NCI-H226 (cell line): ENCODE results near the gene MTA1.
A peak's percentile ranks its signal among the peaks of the same experiment; 100 is the strongest.

ENCODE experiments used
- DNase-seq: peaks from one replicate; pipeline ENCODE4 v3.0.0-alpha.2; 2015

The MTA1 gene

DNA sequence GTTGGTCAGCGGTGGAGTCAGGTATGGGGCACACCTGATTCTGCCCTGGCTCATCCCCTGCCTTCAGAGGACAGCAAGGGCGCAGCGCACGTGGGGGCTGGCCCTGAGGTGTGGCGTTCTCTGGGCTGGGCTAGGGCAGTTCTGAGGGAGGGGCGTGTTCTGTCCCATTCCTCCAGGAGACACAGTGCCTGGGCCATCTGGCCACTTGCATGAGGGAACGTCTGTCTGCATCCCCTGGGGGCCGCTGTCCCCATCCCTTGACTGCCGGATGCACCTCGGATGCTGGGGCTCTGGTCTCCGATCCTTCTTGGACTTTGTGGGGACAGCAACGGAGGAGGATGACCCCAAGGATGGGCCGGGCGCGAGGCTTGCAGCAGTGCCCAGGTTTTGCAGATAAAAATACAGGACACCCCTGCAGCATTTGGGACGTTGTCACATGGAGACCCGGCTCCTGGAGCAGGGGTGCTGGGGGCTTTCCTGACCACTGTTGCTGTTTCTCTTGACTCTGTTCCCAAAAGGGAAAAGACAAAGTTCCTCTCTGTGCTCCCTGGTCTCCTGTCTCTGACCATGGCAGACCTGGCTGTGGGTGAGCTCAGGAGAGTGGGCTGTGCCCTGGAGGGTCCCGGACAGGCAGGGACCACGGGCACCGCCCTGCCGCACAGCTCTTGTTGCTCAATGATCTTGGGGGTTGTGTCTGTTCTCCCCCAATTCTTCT lies 6.9 kb downstream of the MTA1 start:
- no peak for DNase-seq

DNA sequence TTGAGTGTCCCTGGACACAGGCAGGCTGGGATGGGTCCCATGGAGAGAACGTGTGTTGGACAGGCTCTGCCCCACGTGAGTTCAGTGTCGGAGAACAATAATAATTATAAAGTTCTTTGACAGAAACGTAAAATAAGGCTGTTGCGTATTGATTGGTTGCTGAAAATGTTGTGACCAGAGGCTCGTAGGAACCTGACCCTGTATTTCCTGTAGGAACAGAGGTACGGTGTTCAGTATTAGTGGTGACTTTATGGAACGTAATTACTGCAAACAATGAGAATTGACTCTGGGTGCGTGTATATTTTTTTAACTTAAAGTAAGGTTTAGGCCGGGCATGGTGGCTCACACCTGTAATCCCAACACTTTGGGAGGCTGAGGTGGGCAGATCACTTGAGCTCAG lies 7.8 kb downstream of the MTA1 start:
- DNase-seq = no peak

DNA sequence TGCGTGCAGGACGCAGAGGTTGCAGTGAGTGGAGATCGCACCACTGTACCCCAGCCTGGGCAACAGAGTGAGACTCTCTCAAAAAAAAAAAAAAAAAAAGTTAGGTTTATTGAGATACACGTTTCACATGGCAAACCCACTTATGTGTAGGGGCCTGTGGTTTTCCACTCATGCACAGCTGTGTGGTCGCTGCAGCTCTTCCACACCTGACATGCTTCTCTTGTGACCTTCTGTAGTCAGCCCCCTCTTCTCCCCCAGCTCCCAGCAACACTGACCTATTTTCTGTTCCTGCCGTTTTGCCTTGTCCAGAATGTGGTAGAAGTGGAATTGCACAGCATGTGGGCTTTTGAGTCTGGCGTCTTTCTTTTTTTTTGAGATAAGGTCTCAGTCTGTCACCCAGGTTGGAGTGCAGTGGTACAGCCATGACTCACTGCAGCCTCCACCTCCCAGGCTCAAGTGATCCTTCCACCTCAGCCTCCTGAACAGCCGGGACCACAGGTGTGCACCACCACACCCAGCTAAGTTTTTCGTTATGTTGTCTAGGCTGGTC lies 8.4 kb downstream of the MTA1 start:
- no peak for DNase-seq

DNA sequence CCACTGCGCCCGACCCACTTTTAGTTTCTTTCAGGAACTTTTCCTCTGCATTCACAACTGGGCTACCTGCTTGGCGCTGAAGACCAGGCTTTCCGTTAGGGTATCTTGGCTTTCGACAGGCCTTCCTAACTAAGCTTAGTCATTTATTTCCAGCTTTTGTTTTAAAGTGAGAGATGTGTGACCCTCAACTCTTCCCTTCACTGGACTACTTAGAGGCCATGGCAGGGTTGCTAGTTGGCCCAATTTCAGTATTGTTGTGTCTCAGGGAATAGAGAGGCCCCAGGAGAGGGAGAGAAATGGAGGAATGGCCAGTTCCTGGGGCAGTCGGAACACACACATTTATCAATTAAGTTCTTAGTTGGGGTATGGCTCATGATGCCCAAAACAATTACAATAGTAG lies 10.4 kb downstream of the MTA1 start:
- DNase-seq = no peak

DNA sequence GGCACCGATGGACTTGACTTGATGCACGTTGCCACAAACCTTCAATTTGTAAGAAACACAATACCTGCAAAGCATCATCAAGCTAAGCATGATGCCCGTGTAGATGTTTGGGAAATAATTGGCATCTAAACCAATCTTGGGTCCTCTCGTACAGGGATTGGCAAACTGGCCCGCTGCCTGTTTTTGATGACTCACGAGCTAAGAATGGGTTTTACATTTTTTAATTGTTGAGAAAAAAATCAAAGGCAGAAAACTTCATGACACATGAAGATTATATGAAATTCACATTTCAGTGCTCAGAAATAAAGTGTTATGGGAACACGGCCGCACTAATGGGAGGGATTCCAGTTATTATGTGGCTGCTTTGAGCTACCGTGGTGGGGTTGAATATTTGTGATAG lies 10.9 kb downstream of the MTA1 start:
- peak; percentile 83 for DNase-seq

DNA sequence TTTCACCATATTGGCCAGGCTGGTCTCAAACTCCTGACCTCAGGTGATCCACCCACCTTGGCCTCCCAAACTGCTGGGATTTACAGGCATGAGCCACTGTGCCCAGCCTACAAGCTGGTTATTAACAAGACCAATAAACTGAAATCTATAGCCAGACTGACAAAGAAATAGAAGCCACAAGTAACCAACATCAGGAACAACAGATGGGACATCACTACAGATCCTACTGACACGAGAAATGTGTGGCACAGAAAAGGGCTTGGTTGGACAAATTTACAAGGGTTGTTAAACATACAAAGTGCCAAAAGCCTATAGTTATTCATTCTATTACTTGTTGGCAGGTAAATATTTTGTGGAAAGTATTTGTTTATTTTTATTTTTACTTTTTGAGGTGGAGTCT lies 11.6 kb downstream of the MTA1 start:
- no peak for DNase-seq

DNA sequence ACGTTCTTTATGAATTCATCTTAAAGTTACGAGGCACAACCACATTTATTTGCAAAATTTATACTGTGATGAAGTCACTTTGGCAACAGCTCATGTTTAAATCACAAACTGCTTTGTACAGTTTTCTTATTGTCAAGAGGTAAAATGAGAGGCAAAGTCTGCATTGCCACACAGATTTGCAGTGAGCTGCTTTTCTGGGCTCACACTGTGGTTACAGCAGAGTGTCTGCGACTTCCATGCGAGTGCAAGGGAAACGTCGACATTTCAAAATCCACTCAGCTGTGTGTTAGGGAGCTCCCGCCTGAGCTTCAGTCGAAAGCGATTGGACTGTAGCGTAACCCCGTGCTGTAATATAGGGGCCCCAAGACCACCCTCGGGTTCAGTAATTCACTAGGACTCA lies 13.0 kb downstream of the MTA1 start:
- DNase-seq = no peak

DNA sequence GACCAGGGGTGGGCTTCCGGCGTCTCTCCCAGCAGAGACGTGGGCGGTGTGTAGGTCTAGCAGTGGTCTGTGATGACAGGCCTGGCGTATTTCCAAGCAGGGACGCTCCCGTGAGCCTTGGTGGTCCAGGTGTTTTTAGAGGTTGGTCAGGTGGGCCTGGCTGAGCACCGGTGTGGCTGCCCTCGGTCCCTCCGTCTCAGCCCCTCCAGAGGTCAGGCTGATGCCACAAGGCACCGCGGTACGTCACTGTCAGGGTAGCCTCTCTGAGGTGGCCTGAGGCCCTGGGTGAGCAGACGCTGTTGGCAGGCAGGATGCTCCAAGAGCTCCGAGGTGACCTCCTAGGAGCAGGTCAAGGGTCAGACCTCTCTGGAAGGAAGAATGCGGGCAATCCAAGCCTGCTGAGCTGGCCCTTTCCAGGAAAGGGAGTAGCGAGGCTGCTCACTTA lies 13.6 kb downstream of the MTA1 start:
- no peak for DNase-seq

DNA sequence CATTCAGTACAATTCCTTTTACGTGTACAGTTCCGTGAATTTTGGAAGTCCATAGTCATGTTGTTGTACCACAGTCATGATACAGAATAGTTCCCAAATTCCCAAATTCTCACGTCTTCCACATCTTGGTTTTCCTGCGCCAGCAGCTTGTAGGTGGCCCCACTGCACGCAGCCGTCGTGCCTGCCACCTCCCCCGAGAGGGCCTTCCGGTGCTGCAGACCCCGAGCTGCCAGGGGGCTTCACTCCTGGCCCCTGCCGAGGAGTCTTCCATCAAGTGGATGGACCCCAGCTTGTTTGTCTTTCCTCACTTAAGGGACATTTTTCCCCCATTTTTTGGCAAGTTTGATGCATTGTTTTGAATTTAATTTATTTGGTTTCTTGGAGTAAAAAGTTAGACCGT lies 16.8 kb downstream of the MTA1 start:
- no peak for DNase-seq

DNA sequence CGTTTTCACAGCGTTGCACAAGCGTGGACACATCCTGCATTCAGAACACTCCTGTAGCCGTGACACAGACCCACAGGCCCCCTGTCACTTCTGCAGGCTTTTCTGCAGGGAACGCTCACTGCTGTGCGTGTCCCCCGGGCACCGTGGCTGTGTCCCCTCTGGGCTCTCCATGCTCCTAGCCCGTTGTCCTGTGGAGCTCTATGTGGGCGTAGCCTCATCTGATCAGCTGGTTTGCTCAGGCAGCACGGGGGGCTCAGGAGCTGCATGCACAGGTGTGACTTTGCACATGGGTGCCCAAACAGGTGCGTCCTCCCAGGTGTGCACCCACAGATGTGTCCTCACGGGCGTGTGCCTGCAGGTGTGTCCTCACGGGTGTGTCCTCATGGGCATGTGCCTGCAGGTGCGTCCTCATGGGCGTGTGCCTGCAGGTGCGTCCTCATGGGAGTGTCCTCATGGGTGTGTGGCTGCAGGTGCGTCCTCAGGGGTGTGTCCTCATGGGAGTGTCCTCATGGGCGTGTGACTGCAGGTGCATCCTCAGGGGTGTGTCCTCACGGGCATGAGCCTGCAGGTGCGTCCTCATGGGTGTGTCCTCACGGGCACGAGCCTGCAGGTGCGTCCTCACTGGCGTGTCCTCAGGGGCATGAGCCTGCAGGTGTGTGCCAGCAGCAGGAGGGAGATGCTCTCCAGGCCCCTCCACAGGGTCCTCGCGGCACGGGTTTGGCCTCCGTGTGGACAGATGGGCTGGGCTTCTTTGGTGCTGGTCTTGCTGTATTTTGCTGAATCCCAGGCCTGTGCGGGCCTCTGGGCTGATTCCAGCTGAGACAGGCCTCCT lies 17.5 kb downstream of the MTA1 start:
- no peak for DNase-seq

DNA sequence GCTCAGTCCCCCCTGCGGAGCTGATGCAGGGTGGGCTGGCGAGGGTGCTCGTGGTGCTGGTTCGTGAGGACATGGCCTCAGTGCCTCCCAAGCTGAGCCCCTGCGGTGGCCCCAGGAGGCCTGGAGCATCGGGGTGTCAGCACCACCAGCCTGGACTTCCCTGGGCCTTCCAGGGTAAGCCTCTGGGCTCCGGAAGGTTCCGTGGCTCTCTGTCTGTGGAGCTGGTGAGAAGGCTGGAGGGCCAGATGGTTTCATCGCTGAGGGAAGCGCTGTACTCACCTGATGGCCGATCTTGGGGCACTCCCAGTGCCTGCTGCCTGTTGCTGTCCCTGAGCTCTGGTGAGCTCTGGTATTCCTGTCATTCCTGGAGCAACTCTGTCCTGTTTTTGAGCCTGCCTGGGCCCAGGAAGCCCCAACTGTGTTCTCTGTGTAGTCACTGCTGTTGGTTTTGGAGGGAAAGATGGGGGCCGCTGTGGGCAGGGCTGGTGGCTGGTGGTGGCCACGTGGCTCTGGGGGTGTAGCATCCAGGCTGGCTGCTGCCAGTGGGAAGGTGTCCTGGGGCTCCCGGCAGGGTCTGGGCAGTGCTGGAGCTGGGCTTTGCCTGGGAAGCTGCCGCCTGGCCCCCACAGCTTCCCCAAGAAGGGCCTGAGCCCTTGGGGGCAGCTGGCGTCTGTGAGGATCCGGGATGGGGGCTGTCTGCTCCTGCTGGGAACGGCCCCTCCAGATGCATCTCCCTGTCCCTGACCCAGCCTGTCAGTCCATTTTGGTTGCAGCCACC lies 18.3 kb downstream of the MTA1 start:
- DNase-seq = no peak

DNA sequence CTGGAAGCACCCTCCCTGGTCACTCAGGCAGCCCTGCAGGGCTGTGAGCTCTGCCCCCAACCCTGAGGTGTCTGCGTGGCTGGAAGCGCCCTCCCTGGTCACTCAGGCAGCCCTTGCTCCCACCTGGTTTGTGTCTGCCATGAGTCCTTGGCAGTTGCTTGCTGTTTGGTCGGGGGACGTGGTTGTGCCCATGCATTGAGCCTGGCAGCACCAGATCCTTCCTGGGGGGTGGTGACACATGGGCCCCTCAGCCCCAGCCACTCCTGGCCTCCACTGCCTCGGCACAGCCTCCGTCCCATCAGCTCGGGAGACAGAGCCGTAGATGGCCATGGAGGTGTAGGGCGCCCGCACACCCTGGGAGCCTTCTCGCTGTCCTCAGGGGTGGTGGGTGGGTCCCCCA lies 19.6 kb downstream of the MTA1 start:
- DNase-seq = no peak

DNA sequence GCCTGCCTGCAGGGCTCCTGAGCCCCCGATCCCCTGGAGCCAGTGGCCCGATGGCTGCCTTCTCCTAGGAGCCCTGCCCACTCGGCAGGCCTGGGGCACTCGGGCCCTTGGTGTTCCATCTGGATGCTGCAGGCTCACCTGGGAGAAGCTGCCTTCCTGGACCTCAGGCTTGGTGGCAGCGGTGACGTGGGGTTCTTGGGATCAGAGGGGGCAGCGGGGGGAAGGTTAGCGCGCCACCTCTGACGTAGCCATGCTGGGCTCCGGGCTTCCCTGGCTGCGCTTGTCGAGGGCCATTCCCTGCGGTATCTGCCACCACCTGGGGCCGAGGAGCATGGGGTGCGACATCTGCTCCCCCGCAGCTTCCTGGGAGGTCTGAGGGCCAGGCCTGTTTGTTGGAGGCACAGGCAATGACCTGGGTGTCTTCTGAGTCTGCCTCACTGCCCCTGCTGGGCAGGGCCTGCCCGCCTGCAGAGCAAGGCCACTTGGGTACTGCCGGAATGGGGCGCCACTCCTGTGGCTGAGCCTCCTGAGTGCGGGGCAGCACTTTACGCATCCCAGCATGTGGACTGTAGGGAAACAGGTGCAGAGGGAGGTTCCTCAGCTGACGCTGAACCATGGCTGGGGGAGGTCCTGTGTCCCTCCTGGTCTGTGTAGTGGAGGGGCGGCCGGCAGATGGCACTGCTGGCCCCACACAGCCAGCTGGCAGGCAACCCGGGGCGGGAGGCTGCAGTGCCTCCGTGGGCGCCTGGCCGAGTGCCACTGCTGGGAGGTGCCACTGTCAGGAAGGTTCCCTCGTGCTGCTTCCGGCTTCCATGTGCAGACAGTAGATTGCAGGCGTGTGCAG lies 20.3 kb downstream of the MTA1 start:
- DNase-seq = no peak

DNA sequence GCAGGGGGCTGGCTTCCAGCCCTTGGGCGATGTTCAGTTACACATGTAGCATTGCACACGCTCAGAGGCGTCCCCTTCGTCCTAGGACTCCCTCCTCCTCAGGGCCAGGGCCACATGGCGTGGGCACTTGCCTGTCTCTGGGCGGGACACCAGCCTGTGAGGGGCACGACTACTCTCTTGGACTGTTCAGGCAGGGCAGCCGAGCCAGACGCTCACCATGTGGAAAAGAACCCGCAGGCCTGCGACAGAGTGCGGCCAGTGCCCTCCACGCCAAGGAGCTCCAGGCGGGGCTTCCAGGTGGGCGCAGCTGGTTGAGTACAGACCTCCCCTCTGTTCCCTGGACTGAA lies 20.9 kb downstream of the MTA1 start:
- DNase-seq = no peak

DNA sequence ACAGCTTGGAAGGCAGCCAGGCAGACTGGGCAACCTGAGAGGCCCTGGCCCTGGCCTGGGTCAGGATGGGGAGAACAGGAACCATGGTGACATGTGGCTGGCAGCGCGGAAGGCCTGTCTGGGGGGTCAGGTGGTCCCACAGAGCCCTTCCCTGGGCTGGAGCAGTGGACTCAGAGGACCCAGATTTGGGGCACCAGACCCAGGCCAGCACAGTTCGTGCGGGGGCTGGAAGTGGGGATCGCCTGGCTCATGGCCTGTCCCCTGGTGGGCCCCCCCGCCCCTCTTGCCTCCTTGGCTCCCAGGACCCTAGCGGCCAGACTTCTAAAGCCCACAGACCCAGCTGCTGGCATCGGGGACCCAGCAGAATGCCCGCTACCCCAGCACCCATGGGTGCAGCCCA lies 21.4 kb downstream of the MTA1 start:
- DNase-seq = no peak

DNA sequence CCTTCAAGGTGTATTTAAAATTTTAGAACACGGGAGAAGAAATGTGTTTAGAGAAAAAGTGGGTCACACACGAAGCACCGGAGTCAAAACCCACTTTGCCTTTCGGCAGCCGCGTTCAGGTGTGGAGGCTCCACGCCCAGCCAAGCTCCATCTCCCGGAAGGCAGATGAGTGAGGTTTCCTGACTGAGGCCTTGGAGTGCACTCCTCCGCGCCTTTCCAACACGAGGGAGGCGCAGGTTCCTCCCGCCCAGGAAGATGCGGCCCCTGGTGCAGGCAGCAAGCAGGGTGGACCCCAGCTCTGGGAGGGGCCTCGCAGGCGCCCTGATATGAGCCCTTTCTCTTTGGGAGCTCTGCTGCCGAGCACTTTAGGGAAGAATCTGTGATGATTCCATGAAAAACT lies 22.5 kb downstream of the MTA1 start:
- no peak for DNase-seq

DNA sequence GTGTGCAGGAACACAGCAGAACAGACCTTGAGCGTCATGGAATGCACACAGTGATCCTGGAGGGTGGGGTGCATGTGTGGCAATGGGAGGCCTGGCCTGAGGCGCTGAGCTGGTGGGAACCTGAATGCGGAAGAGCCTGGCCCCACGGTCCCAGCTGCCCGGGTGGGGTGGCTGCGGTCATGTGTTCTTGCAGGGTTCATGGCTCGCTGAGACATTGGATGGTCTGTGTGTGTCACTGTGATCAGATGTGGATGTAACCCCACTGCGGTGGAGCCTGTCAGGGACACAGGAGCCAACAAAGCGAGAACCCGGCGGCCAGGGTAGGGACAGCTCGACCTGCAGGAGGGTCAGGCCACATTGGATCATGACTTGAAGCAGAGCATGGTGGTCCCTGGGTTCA lies 23.2 kb downstream of the MTA1 start:
- no peak for DNase-seq

DNA sequence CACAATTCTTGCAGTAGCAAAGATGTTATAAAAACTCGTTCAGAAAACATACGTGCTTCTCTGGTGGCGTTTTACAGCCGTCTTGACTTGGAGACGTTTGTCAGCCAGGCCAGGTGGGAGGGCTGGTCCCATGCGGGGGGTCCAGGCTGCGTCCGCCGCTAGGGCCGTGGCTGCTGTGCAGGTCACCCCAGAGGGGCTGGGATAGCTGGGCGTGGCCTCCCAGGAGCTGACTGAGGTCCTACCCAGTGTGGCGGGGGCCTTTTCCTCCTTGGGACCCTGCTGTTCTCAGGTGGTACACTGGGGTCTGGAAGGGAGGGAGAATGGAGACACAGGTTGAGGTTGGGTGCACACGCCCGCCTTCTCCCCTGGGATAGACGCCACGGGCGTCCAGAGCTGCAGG lies 25.2 kb downstream of the MTA1 start:
- no peak for DNase-seq

DNA sequence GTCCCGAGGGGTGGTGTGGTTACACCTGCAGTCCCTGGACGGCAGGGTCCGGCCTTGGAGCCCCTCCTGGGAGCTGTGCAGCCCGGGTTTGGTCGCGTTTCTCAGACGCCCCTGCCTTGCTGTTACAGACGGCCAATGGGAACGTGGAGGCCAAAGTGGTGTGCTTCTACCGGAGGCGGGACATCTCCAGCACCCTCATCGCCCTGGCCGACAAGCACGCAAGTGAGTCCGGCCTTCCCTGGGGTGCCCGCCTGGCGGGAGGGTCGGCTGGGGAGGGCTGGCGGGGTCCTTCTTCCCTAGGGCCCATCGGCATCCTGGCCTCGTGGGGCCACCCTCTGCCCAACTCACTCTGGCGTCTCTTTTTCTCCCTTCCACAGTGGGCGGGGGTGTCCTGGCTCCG lies 25.7 kb downstream of the MTA1 start:
- no peak for DNase-seq

DNA sequence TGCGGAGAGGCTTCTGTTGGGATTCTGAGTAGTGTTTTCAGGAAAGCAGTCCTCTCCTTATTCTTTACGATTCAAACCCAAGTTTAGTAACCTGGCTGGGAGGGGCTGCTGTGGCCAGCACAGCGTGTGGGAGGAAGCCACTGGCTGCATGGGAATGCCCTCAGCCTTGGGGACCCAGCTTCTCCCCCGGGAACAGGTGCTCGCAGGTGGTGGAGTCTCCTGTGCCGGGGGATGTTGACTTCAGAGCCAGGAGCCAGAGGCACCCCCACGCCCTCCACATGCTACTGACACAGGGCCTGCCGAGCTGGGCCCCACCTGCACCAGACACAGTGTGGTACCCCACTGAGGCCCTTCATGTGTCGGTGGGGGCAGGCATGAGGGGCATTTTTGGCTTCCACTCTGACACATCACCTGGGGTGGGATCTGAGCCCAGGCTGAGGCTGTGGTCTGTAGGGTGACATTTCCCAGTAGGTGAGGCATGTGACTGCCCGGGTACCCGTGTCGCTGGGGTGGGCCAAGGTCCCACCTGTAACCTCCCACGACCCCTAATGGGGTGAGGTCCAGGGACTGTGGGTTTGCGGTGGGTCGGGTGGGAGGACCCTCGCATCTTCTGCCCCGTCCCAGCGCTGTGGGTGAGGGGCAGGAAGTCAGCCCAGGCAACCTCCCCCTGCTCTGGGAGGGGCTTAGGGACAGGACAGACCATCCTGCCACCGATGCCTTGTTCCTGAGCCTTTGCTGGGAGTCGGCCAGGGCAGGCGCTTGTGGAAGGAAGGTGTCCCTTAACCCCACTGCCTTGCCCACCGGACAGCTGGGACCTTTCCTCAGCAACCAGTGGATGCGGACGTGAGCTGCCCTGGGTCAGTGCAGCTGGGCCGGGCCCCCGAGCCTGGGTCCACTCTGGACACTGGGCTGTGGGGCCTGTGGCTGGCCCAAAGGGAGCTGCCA lies 26.5 kb downstream of the MTA1 start:
- DNase-seq = no peak

DNA sequence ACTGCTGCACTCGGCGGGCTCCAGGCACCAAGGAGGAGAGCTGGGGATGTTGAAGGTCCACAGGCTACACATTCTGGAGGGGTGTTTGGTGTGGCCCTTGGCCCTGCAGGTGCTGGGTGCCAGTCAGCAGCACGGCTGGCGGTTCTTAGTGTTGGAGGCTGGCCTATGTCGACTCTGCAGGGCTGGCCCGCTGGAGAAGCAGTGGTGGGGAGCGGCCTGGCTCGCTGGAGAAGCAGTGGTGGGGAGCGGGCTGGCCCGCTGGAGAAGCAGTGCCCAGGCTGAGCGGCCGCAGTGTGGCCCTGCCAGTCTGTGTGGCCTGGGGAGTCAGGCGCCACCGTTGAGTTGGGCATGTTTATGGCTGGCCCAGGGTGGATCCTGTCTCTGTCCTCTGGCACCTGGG lies 27.3 kb downstream of the MTA1 start:
- DNase-seq = no peak
